ENCODE measurements around the gene RHCG. TPM values are rescaled to one million over a fixed set of nuclear protein-coding genes. Genes with fewer than 3 reads are reported as not detected.

The RHCG gene
- total RNA-seq, 2 donors from 2014 or later, result not detected

- Histone ChIP-seq H3K4me1 (ENCODE audit: control insufficient read depth in 1 of 2, low read depth in 2 of 2) (peaks cover 0 to 8% of the 10 kb centered on the region in 2 donors), H3K36me3 (no peaks in the 10 kb centered on the region), H3K27me3 (replicated peaks; ENCODE audit: insufficient read depth) (no peaks in the 10 kb centered on the region), H3K9me3 (no peaks in the 10 kb centered on the region), H3K27ac (no peak overlapping the region), H3K4me3 (no peak overlapping the region)
- TF ChIP-seq, protein P1, sequence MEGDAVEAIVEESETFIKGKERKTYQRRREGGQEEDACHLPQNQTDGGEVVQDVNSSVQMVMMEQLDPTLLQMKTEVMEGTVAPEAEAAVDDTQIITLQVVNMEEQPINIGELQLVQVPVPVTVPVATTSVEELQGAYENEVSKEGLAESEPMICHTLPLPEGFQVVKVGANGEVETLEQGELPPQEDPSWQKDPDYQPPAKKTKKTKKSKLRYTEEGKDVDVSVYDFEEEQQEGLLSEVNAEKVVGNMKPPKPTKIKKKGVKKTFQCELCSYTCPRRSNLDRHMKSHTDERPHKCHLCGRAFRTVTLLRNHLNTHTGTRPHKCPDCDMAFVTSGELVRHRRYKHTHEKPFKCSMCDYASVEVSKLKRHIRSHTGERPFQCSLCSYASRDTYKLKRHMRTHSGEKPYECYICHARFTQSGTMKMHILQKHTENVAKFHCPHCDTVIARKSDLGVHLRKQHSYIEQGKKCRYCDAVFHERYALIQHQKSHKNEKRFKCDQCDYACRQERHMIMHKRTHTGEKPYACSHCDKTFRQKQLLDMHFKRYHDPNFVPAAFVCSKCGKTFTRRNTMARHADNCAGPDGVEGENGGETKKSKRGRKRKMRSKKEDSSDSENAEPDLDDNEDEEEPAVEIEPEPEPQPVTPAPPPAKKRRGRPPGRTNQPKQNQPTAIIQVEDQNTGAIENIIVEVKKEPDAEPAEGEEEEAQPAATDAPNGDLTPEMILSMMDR (IDR thresholded peaks at IDR 0.05), result no peak
- DNase-seq (ENCODE audit: low spot score) (no peak), ATAC-seq (ENCODE audit: insufficient number of reproducible peaks, low FRiP score, low read depth) (no peak)
Observed at GRCh38 chr15:89497231-89497630, 848 bp upstream of the RHCG start.

DNA sequence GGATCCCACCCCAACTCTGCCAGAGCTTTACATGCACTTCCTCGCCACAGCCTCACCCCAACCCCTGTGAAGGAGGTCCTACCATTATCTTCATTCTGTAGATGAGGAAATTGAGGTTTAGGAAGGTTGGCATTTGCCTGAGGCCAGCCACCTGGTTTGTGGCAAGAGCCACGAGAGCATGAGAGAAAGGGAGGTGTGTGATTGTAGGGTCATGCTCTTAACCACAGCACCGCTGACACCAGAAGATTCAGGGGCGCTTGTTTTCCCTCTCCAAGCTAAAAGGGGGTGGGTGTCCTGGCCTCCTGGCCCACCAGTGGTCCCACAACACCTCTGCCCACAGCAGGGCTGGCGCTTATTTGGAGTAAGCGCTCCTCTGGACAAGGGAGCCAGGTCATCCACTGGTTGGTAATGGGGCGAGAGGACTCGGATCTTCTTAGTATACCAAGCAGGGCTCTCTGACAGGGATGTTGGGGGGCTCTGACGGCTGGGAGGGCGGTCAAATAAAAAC lies 691 bp downstream of the RHCG start:
- Histone ChIP-seq H3K4me3 (no peak overlapping the region), H3K27me3 (replicated peaks; ENCODE audit: insufficient read depth) (no peaks in the 10 kb centered on the region), H3K27ac (no peak overlapping the region), H3K9me3 (no peaks in the 10 kb centered on the region), H3K36me3 (no peaks in the 10 kb centered on the region), H3K4me1 (ENCODE audit: control insufficient read depth in 1 of 2, low read depth in 2 of 2) (peaks cover 0 to 8% of the 10 kb centered on the region in 2 donors)
- TF ChIP-seq, protein P1 (IDR thresholded peaks at IDR 0.05), result no peak
- no peak for DNase-seq (ENCODE audit: low spot score)
- no peak for ATAC-seq (ENCODE audit: insufficient number of reproducible peaks, low FRiP score, low read depth)

DNA sequence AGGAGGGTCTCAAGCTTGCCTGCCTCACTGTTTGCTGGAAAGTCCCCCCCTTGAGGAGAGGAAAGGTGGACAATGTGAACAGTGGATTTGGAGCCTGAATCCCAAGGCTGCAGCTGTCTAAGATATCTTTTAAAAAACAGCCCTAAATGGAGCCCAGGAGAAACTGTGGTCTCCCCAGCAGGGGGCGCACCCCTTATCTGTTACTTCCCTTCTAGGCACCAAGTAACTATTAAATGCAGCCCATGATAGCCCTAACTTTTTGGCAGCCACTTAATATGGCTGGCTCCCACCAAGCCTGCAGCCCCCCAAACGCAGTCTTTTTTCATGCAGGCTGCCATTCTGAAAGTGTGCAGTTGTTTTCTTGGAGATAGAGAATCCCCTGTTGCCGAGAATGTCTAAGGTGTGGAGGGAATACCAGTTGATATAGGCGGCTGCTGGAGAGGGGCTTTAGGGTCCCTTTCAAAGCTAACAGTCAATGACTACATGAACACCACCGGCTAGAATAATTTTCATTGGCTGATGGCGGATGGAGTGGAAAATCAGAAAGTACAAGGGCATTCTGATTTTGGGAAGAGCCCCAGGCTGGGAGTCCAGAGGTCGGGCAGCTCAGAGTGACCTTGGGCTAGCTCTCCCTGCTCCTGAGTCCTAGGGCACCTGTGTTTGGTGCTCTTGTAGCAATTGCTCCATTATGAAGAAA lies 1.3 kb downstream of the RHCG start:
- no peaks in the 10 kb centered on the region for H3K27me3 ChIP-seq (replicated peaks; ENCODE audit: insufficient read depth)
- peaks cover 0 to 8% of the 10 kb centered on the region in 2 donors for H3K4me1 ChIP-seq (ENCODE audit: control insufficient read depth in 1 of 2, low read depth in 2 of 2)
- no peak overlapping the region for H3K4me3 ChIP-seq
- no peaks in the 10 kb centered on the region for H3K9me3 ChIP-seq
- no peak overlapping the region for H3K27ac ChIP-seq
- DNase-seq (ENCODE audit: low spot score), result no peak
- H3K36me3 ChIP-seq, result no peaks in the 10 kb centered on the region
- TF ChIP-seq, protein P1 (IDR thresholded peaks at IDR 0.05), result no peak
- ATAC-seq (ENCODE audit: insufficient number of reproducible peaks, low FRiP score, low read depth), result no peak

DNA sequence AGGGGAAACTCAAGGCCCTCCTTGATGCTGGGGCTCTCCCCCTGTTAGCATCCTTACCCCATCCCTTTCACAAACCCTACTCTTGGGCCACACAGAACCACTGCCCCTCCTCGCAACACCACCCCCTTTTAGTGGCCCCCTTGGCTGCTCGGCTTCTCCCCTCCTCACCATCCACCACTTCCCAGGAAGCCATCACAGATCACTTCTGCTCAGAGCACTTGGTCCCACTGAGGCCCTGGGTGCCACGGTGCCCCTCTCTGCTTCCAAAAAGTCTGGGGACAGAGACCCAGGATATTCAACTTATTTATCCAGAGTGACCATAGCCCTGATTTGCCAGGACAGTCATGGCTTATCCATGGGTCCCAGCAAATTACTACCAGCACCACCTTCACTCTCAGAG lies 2.4 kb downstream of the RHCG start:
- ATAC-seq (ENCODE audit: insufficient number of reproducible peaks, low FRiP score, low read depth), result no peak
- TF ChIP-seq, protein P1 (IDR thresholded peaks at IDR 0.05), result no peak
- Histone ChIP-seq H3K4me3 (no peak overlapping the region), H3K27me3 (replicated peaks; ENCODE audit: insufficient read depth) (no peaks in the 10 kb centered on the region), H3K4me1 (ENCODE audit: control insufficient read depth in 1 of 2, low read depth in 2 of 2) (peaks cover 0 to 8% of the 10 kb centered on the region in 2 donors), H3K9me3 (no peaks in the 10 kb centered on the region), H3K36me3 (no peaks in the 10 kb centered on the region), H3K27ac (no peak overlapping the region)
- no peak for DNase-seq (ENCODE audit: low spot score)

DNA sequence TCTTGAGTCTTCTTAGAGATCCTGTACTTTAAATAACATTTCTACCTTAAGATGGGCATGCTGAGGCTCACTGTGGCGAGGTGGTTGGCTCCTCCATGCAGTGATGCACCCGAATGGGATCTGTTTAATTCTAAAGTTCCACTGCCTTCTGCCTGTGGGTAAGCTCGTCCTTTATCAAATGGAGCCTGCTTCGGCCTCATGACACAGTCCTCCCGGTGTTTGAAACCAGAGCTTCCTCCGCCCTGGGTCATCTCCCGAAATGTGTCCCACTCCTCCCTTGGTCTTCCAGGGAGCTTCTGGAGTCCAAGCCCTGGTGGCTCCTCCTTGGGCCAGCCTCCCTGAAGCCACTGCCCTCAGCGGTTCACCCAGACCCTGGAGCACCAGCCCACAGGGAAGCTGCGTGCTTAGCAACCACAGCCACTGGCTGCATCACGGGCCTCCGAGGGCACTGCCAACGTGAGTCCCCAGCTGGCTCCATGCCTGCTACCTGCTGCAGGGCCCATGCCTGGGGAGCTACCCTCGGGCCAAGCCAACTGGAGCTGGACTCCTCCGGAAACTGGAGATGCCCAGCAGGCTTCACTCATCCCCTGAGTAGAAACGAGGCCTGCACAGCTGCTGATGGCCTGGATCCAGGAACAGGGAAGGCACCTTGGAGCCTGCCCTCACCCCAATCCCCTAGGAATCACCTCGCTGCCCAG lies 3.3 kb downstream of the RHCG start:
- TF ChIP-seq, protein P1 (IDR thresholded peaks at IDR 0.05), result no peak
- no peaks in the 10 kb centered on the region for H3K9me3 ChIP-seq
- no peak for DNase-seq (ENCODE audit: low spot score)

More for the DNA sequence above, 3.3 kb downstream of the RHCG start:
- Histone ChIP-seq H3K36me3 (no peaks in the 10 kb centered on the region), H3K27me3 (replicated peaks; ENCODE audit: insufficient read depth) (no peaks in the 10 kb centered on the region), H3K4me1 (ENCODE audit: control insufficient read depth in 1 of 2, low read depth in 2 of 2) (peaks cover 0 to 8% of the 10 kb centered on the region in 2 donors), H3K4me3 (no peak overlapping the region), H3K27ac (no peak overlapping the region)
- ATAC-seq (ENCODE audit: insufficient number of reproducible peaks, low FRiP score, low read depth), result no peak
